Fibroblast of lung (primary cell): ENCODE measurements around the gene CEMIP. TPM values are rescaled to one million over a fixed set of nuclear protein-coding genes. Genes with fewer than 3 reads are reported as not detected.

ENCODE experiments used
- DNase-seq, 2 donors: peaks; one replicate each; pipeline versions ENCODE4 v3.0.0 to v3.0.0-alpha.2; 2010; ENCODE audit warnings: low read depth in 2 of 2
- H2AFZ ChIP-seq: 2 replicates; pipeline ENCODE4 v1.5.1; 2012; ENCODE audit warnings: low read length, control low read depth, inconsistent platforms
- H3K27ac ChIP-seq: 2 replicates; pipeline ENCODE4 v1.5.1; 2011; ENCODE audit warnings: low read length, control low read depth; ENCODE audit not compliant: insufficient read depth
- H3K27me3 ChIP-seq: 2 replicates; pipeline ENCODE4 v1.5.1; 2011; ENCODE audit warnings: mild to moderate bottlenecking, low read length; ENCODE audit not compliant: control insufficient read depth, insufficient read depth
- H3K36me3 ChIP-seq: 2 replicates; pipeline ENCODE4 v1.5.1; 2011; ENCODE audit warnings: low read length; ENCODE audit not compliant: control insufficient read depth, insufficient read depth
- H3K4me1 ChIP-seq: 2 replicates; pipeline ENCODE4 v1.5.1; 2011; ENCODE audit warnings: low read length; ENCODE audit not compliant: control insufficient read depth, insufficient read depth; ENCODE audit errors: extremely low read depth
- H3K4me2 ChIP-seq: 2 replicates; pipeline ENCODE4 v1.5.1; 2011; ENCODE audit warnings: low read length, control low read depth; ENCODE audit not compliant: insufficient read depth; ENCODE audit errors: extremely low read depth
- H3K4me3 ChIP-seq, 4 experiments: fragments of 200-600 bp in 1 of 4; sonication (generic) in 1 of 4; replicated peaks in 1 of 4; 2 replicates each; pipeline ENCODE4 v1.5.1; 2011 to 2016; ENCODE audit warnings: low read length in 4 of 4, low read depth in 3 of 4, mild to moderate bottlenecking in 3 of 4, control low read depth in 2 of 4, inconsistent platforms in 1 of 4, mixed read lengths in 1 of 4; ENCODE audit not compliant: insufficient read depth in 1 of 4; ENCODE audit errors: control extremely low read depth in 1 of 4
- H3K79me2 ChIP-seq: 2 replicates; pipeline ENCODE4 v1.5.1; 2012; ENCODE audit warnings: mild to moderate bottlenecking, low read length, inconsistent platforms; ENCODE audit not compliant: control insufficient read depth, insufficient read depth
- H3K9ac ChIP-seq: 2 replicates; pipeline ENCODE4 v1.5.1; 2011; ENCODE audit warnings: mild to moderate bottlenecking, low read length, control low read depth; ENCODE audit not compliant: insufficient read depth
- H3K9me3 ChIP-seq: 2 replicates; pipeline ENCODE4 v1.5.1; 2012; ENCODE audit warnings: low read depth, low read length; ENCODE audit not compliant: control insufficient read depth, insufficient read depth
- H4K20me1 ChIP-seq: 2 replicates; pipeline ENCODE4 v1.5.1; 2011; ENCODE audit warnings: low read length; ENCODE audit not compliant: control insufficient read depth, insufficient read depth; ENCODE audit errors: extremely low read depth
- CTCF ChIP-seq, 2 donors: IDR thresholded peaks in 1 of 2; conservative IDR thresholded peaks in 1 of 2; 1 replicate in 1 of 2; 2 replicates in 1 of 2; pipeline ENCODE4 v1.5.1; 2011 to 2012; ENCODE audit warnings: low read length in 2 of 2, control low read depth in 1 of 2, inconsistent platforms in 1 of 2, low read depth in 1 of 2, mild to moderate bottlenecking in 1 of 2
- EZH2 ChIP-seq: IDR thresholded peaks from 2 replicates; pipeline ENCODE4 v1.5.1; 2012; ENCODE audit warnings: low read length, control low read depth, mild to moderate bottlenecking; ENCODE audit errors: missing control alignments
- polyA plus RNA-seq, 2 donors: library from polyadenylated mRNA; depleted of rRNA in 1 of 2; stranded (reverse) in 1 of 2; unstranded in 1 of 2; fragments of >200 nt; gene quantifications; 2 replicates each; pipeline ENCODE4 v1.2.1, GENCODE V29; 2011 to 2012; ENCODE audit warnings: missing spikeins in 1 of 2
- total RNA-seq: library from RNA; depleted of rRNA; stranded (reverse); fragments of >200 nt; gene quantifications from 2 replicates; pipeline ENCODE4 v1.2.1, GENCODE V29; 2014

Gene CEMIP
- total and polyA plus RNA-seq, 2 donors (not counting 1 experiment from before 2014, with no cell fraction given), result 946 to 1,190 TPM

DNA sequence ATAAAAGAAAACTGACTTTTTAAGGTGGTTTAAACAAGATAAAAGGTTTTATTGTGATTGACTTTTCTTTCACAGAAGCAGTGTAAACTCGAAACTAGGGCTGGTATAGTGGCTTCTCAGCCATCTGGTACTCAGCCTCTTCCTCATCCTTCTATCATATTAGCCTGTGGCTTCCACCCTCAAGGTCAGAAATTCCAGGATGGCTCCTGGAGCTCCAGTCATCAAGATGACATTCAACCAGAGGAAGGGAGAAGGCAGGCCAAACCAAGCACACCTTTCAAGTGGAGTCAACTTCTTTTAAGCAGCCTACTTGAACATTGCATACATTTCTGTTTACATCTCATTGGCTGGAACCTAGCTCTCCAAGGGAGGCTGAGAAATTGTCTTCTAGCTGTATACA is 211.8 kb downstream of the CEMIP start:
- Histone ChIP-seq H3K27me3 (no peaks in the 10 kb centered on the region), H3K79me2 (peaks cover 33% of the 10 kb centered on the region), H3K4me3 (no peak overlapping the region), H2AFZ (no peak overlapping the region), H3K4me1 (peaks cover 9% of the 10 kb centered on the region), H3K36me3 (no peaks in the 10 kb centered on the region), H3K9me3 (no peaks in the 10 kb centered on the region), H3K27ac (peak overlapping the region; percentile 91), H4K20me1 (no peaks in the 10 kb centered on the region), H3K4me2 (no peak overlapping the region), H3K9ac (no peak overlapping the region)
- DNase-seq, result no peak
- TF ChIP-seq EZH2 (no peak), CTCF (conservative IDR thresholded peaks at IDR 0.05 in 1 of 2, IDR thresholded peaks at IDR 0.05 in 1 of 2; ENCODE audit: low read depth in 1 of 2, low read length in 2 of 2) (no peak)

- Histone ChIP-seq H4K20me1 (no peaks in the 10 kb centered on the region), H3K9ac (no peak overlapping the region), H3K27me3 (no peaks in the 10 kb centered on the region), H3K79me2 (peaks cover 29% of the 10 kb centered on the region), H3K4me3 (no peak overlapping the region), H2AFZ (no peak overlapping the region), H3K36me3 (no peaks in the 10 kb centered on the region), H3K4me1 (peaks cover 9% of the 10 kb centered on the region), H3K27ac (peak overlapping the region; percentile 91), H3K9me3 (no peaks in the 10 kb centered on the region), H3K4me2 (no peak overlapping the region)
- TF ChIP-seq EZH2 (no peak), CTCF (conservative IDR thresholded peaks at IDR 0.05 in 1 of 2, IDR thresholded peaks at IDR 0.05 in 1 of 2; ENCODE audit: low read depth in 1 of 2, low read length in 2 of 2) (peak in 1 of 2 donors; percentile 17)
- DNase-seq, result peak; percentile 24 to 92
Observed at GRCh38 chr15:80991421-80991820, 212.3 kb downstream of the CEMIP start.

DNA sequence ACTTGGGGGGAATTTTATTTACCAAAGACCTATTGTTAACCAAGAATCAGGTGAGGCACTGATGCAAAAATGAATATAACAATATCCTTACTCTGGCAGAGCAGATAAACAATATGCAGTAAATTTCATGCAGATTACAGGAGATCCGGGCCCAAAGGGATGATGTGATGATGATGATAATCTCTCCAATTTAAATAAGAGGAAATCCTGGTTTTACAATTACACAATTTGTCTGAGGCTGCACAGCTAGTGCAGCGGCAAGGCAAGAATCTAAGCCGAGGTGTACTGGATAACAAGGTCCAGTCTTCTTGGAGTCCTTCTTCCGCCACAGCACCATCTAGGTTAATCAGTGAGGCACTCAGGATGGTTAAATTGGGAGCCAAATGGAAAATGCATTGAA is 212.8 kb downstream of the CEMIP start:
- Histone ChIP-seq H3K4me2 (no peak overlapping the region), H3K4me1 (peaks cover 9% of the 10 kb centered on the region), H3K9ac (no peak overlapping the region), H3K36me3 (no peaks in the 10 kb centered on the region), H3K27ac (no peak overlapping the region), H3K9me3 (no peaks in the 10 kb centered on the region), H2AFZ (no peak overlapping the region), H3K27me3 (no peaks in the 10 kb centered on the region), H3K4me3 (no peak overlapping the region), H3K79me2 (peaks cover 23% of the 10 kb centered on the region), H4K20me1 (no peaks in the 10 kb centered on the region)
- DNase-seq, result no peak
- no peak for TF ChIP-seq CTCF (conservative IDR thresholded peaks at IDR 0.05 in 1 of 2, IDR thresholded peaks at IDR 0.05 in 1 of 2; ENCODE audit: low read depth in 1 of 2, low read length in 2 of 2)
- no peak for TF ChIP-seq EZH2
